ENCODE data around the gene PSAT1.

GRCh38 chr9:78348848-78349247 lies 51.9 kb downstream of the PSAT1 start:
- TF ChIP-seq CTCF (IDR thresholded peaks at IDR 0.05), result no peak
- no peak for TF ChIP-seq POLR2A (IDR thresholded peaks at IDR 0.05)

Data from thyroid gland (tissue), 4 donors.